Ishikawa (cell line): ENCODE results near the gene NEK8.

Experiments
- CEBPB ChIP-seq: IDR thresholded peaks from 2 replicates; pipeline ENCODE4 v1.6.1; 2012
- CREB1 ChIP-seq: IDR thresholded peaks from 2 replicates; pipeline ENCODE4 v1.6.1; 2012; ENCODE audit warnings: low read depth
- EP300 ChIP-seq: IDR thresholded peaks from 2 replicates; pipeline ENCODE4 v1.6.1; 2012; ENCODE audit warnings: borderline replicate concordance
- FOXM1 ChIP-seq: IDR thresholded peaks from 2 replicates; pipeline ENCODE4 v1.6.1; 2012; ENCODE audit warnings: low read depth, borderline replicate concordance
- NFIC ChIP-seq: IDR thresholded peaks from 2 replicates; pipeline ENCODE4 v1.6.1; 2012
- RAD21 ChIP-seq: IDR thresholded peaks from 2 replicates; pipeline ENCODE4 v1.6.1; 2012; ENCODE audit warnings: low read depth
- REST ChIP-seq: IDR thresholded peaks from 2 replicates; pipeline ENCODE4 v1.6.1; 2012; ENCODE audit warnings: low read depth, mild to moderate bottlenecking
- TAF1 ChIP-seq: IDR thresholded peaks from 2 replicates; pipeline ENCODE4 v1.6.1; 2012; ENCODE audit warnings: low read depth, mild to moderate bottlenecking
- USF1 ChIP-seq: IDR thresholded peaks from 2 replicates; pipeline ENCODE4 v1.6.1; 2012
- YY1 ChIP-seq: IDR thresholded peaks from 2 replicates; pipeline ENCODE4 v1.6.1; 2012; ENCODE audit warnings: low read depth
- ZBTB7A ChIP-seq: IDR thresholded peaks from 2 replicates; pipeline ENCODE4 v1.6.1; 2012; ENCODE audit warnings: low read depth

GRCh38 chr17:28726627-28727491 is 1.7 kb upstream of the NEK8 start:
- TF ChIP-seq REST (no peak), CREB1 (no peak), ZBTB7A (peak; percentile 93), FOXM1 (peak; percentile 33; the same call in 1 of the 2 replicates), RAD21 (peak; percentile 99), EP300 (no peak), CEBPB (no peak), NFIC (no peak; the same call in 1 of the 2 replicates), USF1 (0 out of 2 replicates have a peak, but pooled peaks have one; percentile 5), TAF1 (no peak), YY1 (no peak)
